Panc1 (cell line): ENCODE measurements around the gene ATAD2B. TPM values are rescaled to one million over a fixed set of nuclear protein-coding genes. Genes with fewer than 3 reads are reported as not detected.

Experiments
- ATAC-seq: fragments of 200-7000 bp; cut with Tn5 transposase; 2 replicates; pipeline ENCODE4 v1.9.1; 2020; ENCODE audit warnings: mild to moderate bottlenecking, moderate library complexity
- BruUV-seq: library from RNA; stranded (reverse); fragments of 400-500 nt; replicated peaks from 2 replicates; lab custom pipeline; 2021; lab: Mats Ljungman, UMichigan
- CTCF ChIA-PET: fragments of 300-600 bp; sonication (Branson Sonifier 250); formaldehyde crosslinking; loops from one replicate; lab custom pipeline; 2022; ENCODE audit warnings: antibody characterized with exemption; lab: Charles Lee
- POLR2A ChIA-PET: fragments of 300-600 bp; sonication (Branson Sonifier 250); formaldehyde crosslinking; loops from one replicate; lab custom pipeline; 2022; ENCODE audit warnings: antibody characterized with exemption; lab: Charles Lee
- DNase-seq: peaks from one replicate; pipeline ENCODE4 v3.0.0-alpha.2; 2010; ENCODE audit warnings: low read depth, low spot score
- H3K27ac ChIP-seq: 2 replicates; pipeline ENCODE4 v1.5.1; 2011; ENCODE audit warnings: mild to moderate bottlenecking, low read length, inconsistent platforms
- H3K27me3 ChIP-seq: fragments of 200-500 bp; sonication (Bioruptor generic); 2 replicates; pipeline ENCODE4 v1.6.0; 2014; ENCODE audit warnings: low read length, inconsistent platforms; ENCODE audit not compliant: control insufficient read depth, insufficient read depth
- H3K36me3 ChIP-seq: fragments of 200-500 bp; sonication (Bioruptor generic); 2 replicates; pipeline ENCODE4 v1.5.1; 2014; ENCODE audit warnings: inconsistent platforms, mild to moderate bottlenecking, low read length, moderate library complexity; ENCODE audit not compliant: control insufficient read depth, insufficient read depth
- H3K4me1 ChIP-seq: 2 replicates; pipeline ENCODE4 v1.5.1; 2011; ENCODE audit warnings: inconsistent platforms, mild to moderate bottlenecking, low read length, moderate library complexity; ENCODE audit not compliant: control insufficient read depth, insufficient read depth
- H3K4me3 ChIP-seq, 2 experiments: 2 replicates each; pipeline ENCODE4 v1.5.1; 2011 to 2012; ENCODE audit warnings: low read depth in 2 of 2, low read length in 2 of 2, mild to moderate bottlenecking in 2 of 2, inconsistent platforms in 1 of 2, moderate library complexity in 1 of 2
- H3K9me3 ChIP-seq: fragments of 200-500 bp; sonication (Bioruptor generic); 2 replicates; pipeline ENCODE4 v1.5.1; 2014; ENCODE audit warnings: low read depth, mild to moderate bottlenecking, inconsistent platforms, low read length, moderate library complexity; ENCODE audit not compliant: control insufficient read depth, insufficient read depth
- POLR2AphosphoS5 ChIP-seq: IDR thresholded peaks from 2 replicates; pipeline ENCODE4 v1.6.1; 2012; ENCODE audit warnings: mild to moderate bottlenecking, low read depth, low read length, moderate library complexity
- SIN3A ChIP-seq: IDR thresholded peaks from 2 replicates; pipeline ENCODE4 v1.6.1; 2012; ENCODE audit warnings: low read depth, mild to moderate bottlenecking, low read length, moderate library complexity, borderline replicate concordance; ENCODE audit not compliant: insufficient read depth
- TCF7L2 ChIP-seq: IDR thresholded peaks from 2 replicates; pipeline ENCODE4 v1.6.1; 2011; ENCODE audit warnings: mild to moderate bottlenecking, low read depth, low read length, inconsistent platforms
- in situ Hi-C: cut with HindIII; loops from 2 replicates; pipeline ENCODE4 v1.10.0; 2016; ENCODE audit warnings: low sequenced_read_pairs, low pct_unique_long_range_greater_than_20kb
- intact Hi-C: fragments of 100-400 bp; cut with micrococcal nuclease; formaldehyde crosslinking; loops from one replicate; pipeline ENCODE4 v1.10.0; 2022; ENCODE audit not compliant: unreplicated experiment
- total RNA-seq: library from RNA; stranded (reverse); gene quantifications from one replicate; pipeline ENCODE4 v1.2.1, GENCODE V29; 2021; ENCODE audit not compliant: unreplicated experiment
- TF ChIP-seq, protein P1 (sequence below): fragments of 450-650 bp; IDR thresholded peaks from 2 replicates; pipeline ENCODE4 v1.5.1; 2017; ENCODE audit warnings: mild to moderate bottlenecking
- TF ChIP-seq, protein P2 (sequence below), 2 experiments: IDR thresholded peaks; 2 replicates each; pipeline ENCODE4 v1.6.1; 2011 to 2012; ENCODE audit warnings: low read depth in 2 of 2, control low read depth in 1 of 2, low read length in 1 of 2, mild to moderate bottlenecking in 1 of 2, moderate library complexity in 1 of 2; ENCODE audit not compliant: insufficient read depth in 1 of 2

The ATAD2B gene
- total RNA-seq, 1 experiment from 2014 or later, result 17.9 TPM

DNA sequence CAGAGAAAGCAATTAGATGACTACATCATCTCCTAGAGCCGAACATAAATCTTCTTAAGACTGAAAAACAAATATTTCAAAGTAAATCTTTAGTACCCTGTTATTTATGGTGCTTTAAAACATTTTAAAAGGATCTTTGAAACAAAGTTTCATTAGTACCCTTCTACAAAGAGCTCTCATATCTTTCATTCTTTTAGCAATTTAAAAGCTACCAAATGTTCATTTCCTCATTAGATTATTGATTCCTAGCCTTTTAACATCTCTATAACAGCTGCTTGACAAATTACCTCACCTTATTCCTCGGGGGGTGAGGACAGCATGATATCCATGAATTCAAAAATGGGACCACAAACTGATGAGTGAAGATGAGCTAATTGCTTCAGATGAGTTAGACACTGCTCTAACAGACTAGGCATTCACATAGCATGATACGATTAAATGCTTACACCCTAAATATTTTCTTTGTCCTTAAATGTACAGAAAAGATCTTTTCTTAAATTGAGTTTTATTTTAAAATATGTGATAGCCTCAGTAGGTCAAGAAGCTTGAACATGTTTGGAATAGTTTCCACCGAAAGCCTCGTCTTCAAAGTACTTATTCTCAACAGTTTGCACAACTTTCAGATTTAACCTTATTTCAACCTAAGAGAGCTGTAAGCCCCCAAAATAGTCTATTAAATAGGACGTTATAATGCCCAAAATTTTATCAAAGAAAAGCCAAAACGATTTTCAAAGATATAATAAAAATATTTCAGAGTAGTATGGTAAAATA, 2.1 kb downstream of the ATAD2B start:
- no peaks in the 10 kb centered on the region; the same call in 1 of the 2 replicates for H3K36me3 ChIP-seq
- TSS peak; percentile 58 for BruUV-seq
- ATAC-seq, result no peak

DNA sequence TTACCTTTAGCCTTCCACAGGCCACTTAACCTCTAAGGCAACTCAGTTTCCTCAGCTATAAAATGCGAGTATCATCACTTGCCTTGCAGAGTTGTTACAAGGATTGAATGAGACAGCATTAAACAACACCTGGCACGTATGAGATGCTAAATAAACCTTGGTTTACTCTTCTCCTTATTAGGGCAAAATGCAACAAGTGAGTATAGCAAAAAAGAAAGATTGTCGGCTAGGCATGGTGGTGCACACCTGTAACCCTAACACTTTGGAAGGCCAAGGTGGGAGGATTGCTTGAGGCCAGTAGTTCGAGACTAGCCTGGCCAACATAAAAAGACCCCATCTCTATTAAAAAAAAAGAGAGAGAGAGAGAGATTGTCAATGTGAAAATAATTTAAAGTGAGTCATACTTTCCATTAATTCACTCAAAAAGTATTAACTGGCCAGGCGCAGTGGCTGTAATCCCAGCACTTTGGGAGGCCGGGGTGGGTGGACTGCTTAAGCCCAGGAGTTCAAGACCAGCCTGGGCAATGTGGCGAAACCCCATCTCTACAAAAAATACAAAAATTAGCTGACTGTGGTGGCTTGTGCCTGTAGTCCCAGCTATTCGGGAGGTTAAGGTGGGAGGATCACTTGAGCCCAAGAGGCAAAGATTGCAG, 8.0 kb downstream of the ATAD2B start:
- DNase-seq (no peak), ATAC-seq (no peak)
- Histone ChIP-seq H3K9me3 (no peaks in the 10 kb centered on the region), H3K4me1 (peaks cover 20% of the 10 kb centered on the region), H3K27me3 (no peaks in the 10 kb centered on the region), H3K4me3 (no peak overlapping the region), H3K27ac (no peak overlapping the region), H3K36me3 (no peaks in the 10 kb centered on the region)
- TF ChIP-seq SIN3A, result no peak
- no peak for TF ChIP-seq POLR2AphosphoS5
- TF ChIP-seq, protein P1, sequence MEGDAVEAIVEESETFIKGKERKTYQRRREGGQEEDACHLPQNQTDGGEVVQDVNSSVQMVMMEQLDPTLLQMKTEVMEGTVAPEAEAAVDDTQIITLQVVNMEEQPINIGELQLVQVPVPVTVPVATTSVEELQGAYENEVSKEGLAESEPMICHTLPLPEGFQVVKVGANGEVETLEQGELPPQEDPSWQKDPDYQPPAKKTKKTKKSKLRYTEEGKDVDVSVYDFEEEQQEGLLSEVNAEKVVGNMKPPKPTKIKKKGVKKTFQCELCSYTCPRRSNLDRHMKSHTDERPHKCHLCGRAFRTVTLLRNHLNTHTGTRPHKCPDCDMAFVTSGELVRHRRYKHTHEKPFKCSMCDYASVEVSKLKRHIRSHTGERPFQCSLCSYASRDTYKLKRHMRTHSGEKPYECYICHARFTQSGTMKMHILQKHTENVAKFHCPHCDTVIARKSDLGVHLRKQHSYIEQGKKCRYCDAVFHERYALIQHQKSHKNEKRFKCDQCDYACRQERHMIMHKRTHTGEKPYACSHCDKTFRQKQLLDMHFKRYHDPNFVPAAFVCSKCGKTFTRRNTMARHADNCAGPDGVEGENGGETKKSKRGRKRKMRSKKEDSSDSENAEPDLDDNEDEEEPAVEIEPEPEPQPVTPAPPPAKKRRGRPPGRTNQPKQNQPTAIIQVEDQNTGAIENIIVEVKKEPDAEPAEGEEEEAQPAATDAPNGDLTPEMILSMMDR, result no peak
- TF ChIP-seq TCF7L2, result no peak
- TF ChIP-seq, protein P2, sequence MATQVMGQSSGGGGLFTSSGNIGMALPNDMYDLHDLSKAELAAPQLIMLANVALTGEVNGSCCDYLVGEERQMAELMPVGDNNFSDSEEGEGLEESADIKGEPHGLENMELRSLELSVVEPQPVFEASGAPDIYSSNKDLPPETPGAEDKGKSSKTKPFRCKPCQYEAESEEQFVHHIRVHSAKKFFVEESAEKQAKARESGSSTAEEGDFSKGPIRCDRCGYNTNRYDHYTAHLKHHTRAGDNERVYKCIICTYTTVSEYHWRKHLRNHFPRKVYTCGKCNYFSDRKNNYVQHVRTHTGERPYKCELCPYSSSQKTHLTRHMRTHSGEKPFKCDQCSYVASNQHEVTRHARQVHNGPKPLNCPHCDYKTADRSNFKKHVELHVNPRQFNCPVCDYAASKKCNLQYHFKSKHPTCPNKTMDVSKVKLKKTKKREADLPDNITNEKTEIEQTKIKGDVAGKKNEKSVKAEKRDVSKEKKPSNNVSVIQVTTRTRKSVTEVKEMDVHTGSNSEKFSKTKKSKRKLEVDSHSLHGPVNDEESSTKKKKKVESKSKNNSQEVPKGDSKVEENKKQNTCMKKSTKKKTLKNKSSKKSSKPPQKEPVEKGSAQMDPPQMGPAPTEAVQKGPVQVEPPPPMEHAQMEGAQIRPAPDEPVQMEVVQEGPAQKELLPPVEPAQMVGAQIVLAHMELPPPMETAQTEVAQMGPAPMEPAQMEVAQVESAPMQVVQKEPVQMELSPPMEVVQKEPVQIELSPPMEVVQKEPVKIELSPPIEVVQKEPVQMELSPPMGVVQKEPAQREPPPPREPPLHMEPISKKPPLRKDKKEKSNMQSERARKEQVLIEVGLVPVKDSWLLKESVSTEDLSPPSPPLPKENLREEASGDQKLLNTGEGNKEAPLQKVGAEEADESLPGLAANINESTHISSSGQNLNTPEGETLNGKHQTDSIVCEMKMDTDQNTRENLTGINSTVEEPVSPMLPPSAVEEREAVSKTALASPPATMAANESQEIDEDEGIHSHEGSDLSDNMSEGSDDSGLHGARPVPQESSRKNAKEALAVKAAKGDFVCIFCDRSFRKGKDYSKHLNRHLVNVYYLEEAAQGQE (IDR thresholded peaks at IDR 0.05; ENCODE audit: insufficient read depth in 1 of 2, low read depth in 2 of 2, low read length in 1 of 2), result no peak
- ChIA-PET CTCF (interaction anchor here (0.7 kb wide), 1 partner anchor 95 kb away, joined by 3 read pairs; no protein-coding TSS in a partner anchor), POLR2A (no interaction called here)
- in situ Hi-C loops (no loop called here), intact Hi-C loops (no loop called here)
- BruUV-seq, result no TSS peak

More for the DNA sequence above, 2.1 kb downstream of the ATAD2B start:
- ChIA-PET CTCF (interaction anchor here (0.7 kb wide), 1 partner anchor 186 kb away, joined by 3 read pairs; no protein-coding TSS in a partner anchor), POLR2A (interaction anchor here (0.6 kb wide), 1 partner anchor 21 kb away, joined by 3 read pairs; no protein-coding TSS in a partner anchor)
- no peaks in the 10 kb centered on the region for H3K9me3 ChIP-seq
- no peaks in the 10 kb centered on the region for H3K27me3 ChIP-seq
- peak overlapping the region; percentile 88; the same call in 1 of the 2 replicates for H3K27ac ChIP-seq
- in situ Hi-C loops, result no loop called here
- no peak for DNase-seq
- peak overlapping the region; percentile 92 to 93; a peak in 3 of 4 replicates for H3K4me3 ChIP-seq
- TF ChIP-seq, protein P2 (IDR thresholded peaks at IDR 0.05; ENCODE audit: insufficient read depth in 1 of 2, low read depth in 2 of 2, low read length in 1 of 2), result no peak
- TF ChIP-seq SIN3A, result no peak
- no peak for TF ChIP-seq TCF7L2
- no peak for TF ChIP-seq POLR2AphosphoS5
- peaks cover 15% of the 10 kb centered on the region for H3K4me1 ChIP-seq
- intact Hi-C loops, result loop anchor here (5.0 to 10.0 kb wide), 2 partner anchors 92 to 120 kb away; partner anchors contain the start of genes FKBP1B and WDCP
